8988T (cell line): ENCODE data around the gene FAM163B.

Experiments used
- DNase-seq: peaks from one replicate; pipeline ENCODE4 v3.0.0; 2011

FAM163B gene

DNA sequence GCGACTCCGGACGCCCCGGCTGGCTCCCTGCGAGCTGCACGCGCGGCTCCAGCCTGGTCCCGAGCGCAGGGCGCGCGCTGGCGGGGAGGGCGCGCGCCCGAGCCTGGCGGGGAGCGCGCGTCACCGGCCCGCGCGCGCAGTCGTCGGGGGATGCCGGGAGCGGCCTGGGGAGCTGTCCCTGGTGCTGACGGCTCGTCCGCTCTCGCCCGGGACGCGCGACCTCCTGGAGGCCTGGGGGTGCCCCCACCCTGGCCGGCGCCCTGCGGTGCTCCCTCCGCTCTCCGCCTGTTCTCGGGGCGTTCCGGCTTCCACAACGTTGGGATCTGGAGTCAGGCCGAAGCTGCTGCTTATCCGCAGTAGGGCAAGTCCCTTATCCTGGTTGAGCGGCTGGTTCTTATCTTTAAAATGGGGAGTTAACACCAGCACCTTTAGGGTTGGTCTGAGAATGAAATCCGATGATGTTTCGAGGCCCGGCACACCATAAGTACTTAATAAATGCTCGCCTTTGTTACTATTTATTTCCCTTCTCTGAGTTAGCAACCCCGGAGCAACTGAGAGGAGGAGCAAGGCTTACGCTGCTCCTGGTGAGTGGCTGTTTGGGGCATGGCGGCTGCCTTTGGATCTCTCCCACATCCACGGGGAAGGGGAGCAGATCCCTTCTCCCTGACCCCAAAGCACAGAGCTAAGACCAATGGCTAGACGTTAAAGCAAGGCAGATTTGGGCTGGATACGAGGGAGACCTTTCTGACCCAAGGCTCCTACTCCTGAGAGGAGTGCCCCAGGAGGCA, at the start of gene FAM163B:
TSS of gene FAM163B (minus strand) at position 79 of the 788 bp plus-strand sequence. CDS start 29,166 bp downstream, outside the sequence.
- no peak for DNase-seq

DNA sequence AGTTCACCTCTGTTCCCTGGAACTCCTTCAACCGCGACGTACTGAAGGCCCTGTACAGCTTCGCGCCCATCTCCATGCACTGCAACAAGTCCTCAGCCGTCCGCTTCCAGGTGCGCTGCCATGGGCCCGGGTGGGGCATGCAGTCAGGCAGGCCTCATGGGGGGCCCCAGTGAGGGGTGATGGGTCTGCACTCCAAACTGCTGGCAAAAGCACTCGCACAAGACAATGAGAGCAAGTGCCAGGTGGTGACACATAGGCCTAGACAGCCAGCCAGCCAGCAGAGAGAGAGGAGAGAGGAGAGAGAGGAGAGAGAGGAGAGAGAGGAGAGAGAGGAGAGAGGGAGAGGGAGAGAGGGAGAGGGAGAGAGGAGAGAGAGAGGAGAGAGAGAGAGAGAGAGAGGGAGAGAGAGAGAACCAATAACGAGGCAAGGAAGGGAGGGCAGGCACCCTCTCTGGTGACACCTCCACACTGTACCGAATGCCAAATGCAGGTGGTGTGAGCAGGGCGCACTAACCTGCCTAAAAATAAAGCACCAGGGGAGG, 48.0 kb upstream of the FAM163B start:
- no peak for DNase-seq

DNA sequence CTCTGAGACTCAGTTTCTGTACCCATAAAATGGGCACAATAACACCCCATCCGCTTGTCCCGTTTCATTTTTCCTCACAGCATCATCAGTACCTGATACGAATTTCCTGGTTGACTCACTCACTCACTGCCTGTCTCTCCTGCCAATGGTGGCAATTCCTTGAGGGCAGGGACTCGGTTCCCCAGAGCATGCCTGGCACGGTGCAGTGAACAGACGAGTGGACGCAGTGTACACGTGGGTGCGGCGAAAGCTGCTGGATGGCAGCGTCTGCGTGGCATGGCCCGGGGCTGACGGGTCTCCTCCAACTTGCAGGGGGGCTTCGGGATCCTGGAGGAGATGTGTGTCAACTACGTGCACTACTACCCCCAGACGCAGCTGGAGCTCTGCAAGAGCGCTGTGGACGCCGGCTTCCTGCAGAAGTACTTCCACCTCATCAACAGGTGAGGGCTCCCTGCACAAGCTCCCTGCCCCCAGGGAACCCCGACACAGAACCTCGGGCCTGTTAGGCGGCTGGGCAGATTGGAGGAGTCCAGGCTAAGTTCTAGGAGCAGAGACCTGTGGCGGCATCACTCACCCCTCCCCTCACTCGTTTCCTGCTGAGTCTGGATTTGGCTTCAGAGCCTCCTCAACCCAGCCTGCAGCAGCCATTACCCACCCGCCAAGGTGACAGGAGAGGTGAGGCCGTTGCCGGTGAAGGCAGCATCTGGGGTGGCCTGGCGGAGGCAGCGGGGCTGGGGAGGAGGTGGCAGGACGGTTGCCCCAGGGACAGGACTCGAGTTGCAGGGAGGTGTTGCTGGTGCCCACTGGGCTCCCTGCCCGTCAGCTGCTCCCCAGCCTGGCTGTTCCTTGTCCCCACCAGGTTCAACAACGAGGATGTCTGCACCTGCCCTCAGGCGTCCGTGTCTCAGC, 47.3 kb upstream of the FAM163B start:
- no peak for DNase-seq

DNA sequence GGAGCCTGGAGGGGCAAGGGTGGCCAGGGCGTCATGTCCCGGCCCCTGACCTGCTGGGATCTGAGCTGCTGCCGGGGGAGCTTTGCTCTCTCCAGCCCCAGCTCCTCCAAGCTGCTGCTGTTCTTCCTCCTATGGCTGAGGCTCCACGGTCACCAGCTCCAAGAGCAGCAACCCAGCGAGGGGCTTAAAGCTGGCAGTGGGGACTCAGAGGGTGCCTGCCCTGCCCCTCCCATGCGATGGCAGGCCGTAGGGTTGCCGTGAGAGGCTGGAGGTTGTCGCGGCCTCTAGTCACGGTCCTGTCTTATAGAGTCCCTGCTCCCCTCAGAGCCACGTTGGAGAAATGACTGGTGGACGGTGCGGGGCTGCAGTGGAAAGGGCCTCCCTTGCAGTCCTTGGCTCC, 46.5 kb upstream of the FAM163B start:
- DNase-seq: no peak

DNA sequence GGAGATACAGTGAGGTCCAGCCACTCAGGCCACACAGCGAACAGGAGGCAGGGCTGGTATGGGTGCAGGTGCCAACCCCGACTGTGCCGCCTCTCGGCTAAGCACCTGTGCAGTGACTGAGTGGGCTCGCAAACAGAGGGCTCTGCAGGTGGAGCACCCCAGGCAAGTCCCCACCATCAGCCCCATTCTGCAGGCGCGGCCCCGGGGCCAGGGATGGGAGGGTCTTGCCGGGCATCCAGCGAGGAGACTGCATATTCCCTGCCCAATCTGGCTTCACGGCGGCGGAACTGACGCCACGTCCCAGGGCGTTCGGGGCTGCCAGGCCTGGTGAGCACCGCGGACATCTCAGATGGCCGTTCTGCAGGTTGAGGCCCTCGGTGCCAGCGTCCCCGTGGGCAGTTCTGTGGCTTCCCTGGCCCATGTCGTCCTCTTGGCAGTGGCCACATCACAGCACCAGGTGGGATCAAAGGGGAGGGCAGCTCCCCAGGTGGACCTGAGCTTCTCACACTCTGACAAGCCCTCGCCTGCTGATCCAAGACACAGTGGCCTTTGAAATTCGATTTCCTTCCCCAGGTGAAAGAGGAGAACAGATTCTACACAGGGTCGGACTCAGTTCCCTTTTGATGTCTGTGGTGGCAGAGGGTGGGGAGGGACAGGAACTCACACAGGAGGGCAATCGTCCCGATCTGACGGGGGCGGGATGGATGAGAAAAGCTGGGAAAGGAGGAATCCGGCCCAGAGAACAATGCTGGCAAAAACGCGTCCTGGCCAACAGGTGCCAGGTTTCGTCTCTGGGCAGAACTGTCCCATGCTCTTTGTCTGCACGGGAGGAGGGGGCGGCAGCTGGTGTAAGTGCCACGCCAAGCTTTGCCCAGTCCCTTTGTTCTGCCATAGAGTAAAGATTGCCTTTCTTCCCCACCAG, 45.8 kb upstream of the FAM163B start:
- no peak for DNase-seq

DNA sequence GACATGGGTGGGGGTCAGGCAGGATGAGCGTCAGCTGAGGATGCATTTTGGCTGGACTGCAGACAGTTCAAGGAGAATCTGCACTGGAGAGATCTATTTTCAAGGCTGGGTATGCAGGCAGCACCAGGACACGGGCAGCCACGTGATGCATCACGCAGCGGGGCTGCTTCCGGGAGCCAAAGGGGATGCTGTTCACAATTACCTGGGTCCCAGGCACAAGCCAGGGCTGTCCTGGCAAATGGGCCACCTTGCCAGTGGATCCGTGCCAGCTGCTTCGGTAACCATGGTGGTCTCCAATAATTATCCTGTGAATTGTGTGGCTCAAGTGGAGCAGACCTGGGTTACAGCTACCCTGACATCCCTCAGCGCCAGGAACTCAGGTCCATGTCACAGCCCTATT, 44.4 kb upstream of the FAM163B start:
- no peak for DNase-seq

DNA sequence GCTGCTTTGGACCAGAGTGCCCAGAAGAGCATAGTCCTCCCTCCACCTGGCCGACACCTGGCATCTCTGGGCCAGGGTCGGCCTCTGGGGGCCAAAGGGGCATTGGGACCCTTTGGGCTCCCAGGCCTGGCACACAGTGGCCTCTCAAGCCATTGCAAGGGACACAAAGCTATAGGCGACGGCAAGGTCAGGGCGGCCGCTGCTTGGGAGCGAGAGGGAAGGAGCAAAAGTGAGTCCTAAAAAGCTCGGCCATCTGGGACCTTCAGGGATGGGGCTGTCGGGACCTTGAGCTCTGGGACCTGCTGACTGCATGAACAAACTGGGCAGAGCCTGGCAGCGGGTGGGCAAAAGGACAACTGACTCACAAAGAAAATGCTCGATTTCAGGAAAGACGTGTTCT, 40.8 kb upstream of the FAM163B start:
- no peak for DNase-seq

DNA sequence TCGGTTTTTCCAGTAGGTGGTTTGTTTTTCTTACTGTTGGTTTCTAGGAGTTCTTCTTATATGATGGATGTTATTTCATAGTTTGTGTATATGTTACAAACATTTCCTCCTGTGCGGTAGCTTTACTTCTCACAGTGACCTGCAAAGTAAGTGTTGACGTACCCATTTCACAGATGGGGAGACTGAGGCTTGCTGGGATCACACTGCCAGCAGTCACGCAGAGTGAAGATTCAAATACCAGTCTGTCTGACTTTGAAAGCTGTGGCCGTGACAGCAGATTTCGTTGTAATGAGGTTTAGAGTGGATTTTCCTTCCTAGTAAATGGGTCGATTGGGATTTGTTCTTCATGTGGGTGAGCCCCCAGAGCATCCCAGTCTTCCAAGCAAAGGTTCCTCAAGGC, 40.0 kb upstream of the FAM163B start:
- no peak for DNase-seq

DNA sequence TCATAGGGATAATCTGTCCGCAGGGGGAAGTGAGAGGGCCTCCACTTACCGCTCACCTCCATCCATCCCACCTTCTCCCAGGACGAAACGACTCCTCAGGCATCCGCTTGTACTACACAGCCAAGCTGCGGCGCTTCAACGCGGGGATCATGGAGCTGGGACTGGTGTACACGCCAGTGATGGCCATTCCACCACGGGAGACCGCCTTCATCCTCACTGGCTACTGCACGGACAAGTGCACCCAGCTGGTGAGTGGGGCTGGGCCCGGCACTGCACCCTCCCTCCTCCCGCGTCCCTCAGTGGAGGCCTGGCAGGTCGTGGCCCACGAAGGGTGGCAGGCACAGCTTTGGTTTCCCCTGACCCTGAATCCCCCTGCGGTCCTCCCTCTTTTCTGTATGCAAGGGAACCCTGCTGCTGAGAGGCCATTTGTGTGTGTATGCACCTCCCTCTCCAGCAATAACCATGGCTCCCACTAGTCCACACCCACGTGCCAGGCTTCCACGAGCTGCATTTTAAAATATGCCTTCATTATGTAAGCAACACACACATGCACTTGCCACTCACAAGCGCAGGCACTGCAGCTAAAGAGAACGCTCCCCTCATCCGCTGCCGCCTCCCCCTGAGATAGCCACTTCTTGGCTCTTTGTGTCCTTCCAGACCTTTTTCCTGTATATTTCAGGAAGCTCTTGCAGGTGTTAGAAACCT, 38.7 kb upstream of the FAM163B start:
- DNase-seq: no peak

DNA sequence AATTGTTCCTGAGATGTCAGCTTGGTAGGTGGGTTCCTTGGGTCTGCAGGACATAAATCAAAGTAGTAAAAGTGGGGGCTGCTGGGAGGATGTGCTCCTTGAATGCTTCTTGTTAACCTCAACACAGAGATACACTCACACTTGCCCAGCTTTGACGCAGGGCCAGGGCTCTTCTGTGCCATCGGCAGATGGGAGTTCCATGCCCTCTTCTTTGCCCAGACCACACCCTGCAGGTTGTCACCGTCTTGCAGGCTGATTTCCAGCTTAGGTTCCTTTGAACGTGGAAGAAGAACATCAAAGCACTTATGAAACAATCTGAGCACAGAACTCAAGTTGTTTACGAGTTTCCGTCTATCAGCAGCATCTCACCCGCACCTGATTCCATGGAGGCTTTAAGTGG, 38.0 kb upstream of the FAM163B start:
- DNase-seq: no peak

DNA sequence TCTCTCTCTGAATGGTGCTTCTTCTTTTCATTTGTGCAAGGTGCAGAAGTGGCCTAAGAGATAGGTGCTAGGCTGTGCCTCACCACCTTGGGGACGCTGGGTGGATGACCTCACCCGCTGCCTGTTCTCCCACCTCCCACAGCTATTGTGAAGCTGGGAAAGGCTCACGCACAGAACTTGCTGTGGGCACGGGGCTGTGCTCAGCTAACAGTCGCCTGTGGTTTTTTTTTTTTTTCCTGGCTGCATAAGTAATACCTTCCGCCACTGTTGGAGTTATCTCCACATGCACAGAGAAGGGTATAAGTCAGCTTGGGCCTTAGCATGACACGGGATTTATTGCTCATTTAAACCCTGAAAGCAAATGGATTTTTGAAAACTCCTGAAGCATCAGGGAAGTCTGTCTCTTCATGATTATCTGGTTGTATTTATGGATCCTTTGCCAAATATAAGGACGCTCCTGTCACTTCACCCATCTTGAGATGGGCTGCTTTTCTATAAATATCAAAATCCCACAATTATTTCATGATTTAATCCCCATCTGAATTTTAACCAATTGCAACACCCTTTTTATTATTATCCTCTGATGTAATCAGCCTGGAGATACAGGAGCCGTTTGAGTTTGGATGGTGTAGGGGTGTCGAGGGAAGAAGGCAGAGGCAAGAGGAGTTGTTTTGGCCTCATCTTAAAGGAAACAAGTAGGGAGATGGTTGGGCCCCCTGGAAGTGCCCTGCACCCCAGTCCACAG, 36.0 kb upstream of the FAM163B start:
- DNase-seq: no peak

DNA sequence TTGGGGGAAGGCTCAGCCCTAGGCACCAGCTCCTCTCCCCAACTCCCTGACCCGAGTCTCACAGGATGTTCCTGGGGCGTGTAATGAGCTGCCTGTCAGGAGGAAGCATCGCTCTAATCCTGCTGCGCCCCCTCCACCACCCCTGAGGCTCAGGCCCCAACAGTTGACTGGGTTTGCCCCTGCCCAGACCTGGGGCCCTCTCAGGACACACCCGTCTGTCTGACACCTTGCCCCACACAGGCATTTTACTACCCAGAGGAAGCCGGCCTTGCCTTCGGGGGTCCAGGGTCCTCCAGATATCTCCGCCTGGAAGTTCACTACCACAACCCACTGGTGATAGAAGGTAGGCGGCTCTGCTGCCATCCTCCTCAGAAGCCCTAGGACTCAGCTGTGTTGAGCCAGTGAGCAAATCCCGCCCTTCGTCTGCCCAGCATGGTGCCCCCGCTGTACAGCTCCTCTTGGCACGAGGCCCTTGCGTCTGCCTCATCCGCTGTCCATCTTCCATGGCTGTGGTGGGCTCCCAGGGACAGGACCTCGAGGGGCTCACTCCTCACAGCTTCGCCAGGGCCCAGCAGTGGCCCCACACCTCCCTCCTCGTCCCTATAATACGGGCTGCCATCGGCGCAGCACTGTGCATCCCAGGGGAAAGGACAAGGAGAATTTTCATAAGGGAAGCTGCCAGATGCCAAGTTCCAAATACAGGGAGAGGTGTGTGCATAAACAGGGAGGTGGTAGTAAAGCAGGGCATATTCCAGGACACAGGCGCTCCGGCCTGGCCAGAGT, 35.0 kb upstream of the FAM163B start:
- no peak for DNase-seq

DNA sequence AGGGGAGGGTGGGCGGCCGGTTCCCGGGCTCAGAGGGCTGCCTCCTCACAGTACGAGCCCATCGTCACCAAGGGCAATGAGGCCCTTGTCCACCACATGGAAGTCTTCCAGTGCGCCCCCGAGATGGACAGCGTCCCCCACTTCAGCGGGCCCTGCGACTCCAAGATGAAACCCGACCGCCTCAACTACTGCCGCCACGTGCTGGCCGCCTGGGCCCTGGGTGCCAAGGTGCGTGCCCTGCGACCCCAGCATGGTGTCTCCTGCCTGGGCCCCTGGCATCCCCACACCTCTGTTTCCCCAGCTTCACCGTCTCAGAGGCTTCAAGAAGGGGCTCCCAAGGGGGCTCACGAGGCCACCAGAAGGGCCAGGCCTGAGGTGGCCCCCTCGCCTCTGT, 34.2 kb upstream of the FAM163B start:
- no peak for DNase-seq

DNA sequence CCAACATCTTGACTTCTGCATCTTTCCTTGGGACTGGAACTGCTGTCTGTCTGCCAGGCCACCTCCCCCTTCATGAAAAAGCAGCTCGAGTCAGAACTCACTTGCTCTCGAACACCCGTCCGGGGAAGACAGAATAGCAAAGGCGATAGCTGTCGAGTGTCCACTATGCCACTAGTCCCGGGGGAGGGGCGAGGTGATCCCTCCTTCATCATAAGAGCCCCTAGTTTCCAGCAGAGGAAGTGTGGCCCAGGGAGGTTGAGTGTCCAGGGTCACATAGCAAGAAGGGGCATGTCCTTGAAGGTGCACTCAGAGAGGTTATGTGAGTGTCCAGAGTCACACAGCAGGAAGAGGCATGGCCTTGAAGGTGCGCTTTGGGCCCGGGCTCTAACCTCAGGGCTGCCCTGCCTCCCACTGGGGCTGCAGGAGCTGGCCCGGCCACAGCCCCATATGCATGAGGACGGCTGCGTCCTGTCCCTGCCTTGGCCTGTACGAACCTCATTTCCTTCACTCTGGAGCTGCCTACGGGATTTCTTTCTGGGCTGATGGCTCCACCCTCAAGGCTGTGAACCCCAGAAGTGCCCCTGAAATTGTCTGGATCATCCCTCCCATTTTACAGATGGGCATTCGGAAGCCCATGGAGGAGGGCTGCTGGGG, 33.6 kb upstream of the FAM163B start:
- no peak for DNase-seq

DNA sequence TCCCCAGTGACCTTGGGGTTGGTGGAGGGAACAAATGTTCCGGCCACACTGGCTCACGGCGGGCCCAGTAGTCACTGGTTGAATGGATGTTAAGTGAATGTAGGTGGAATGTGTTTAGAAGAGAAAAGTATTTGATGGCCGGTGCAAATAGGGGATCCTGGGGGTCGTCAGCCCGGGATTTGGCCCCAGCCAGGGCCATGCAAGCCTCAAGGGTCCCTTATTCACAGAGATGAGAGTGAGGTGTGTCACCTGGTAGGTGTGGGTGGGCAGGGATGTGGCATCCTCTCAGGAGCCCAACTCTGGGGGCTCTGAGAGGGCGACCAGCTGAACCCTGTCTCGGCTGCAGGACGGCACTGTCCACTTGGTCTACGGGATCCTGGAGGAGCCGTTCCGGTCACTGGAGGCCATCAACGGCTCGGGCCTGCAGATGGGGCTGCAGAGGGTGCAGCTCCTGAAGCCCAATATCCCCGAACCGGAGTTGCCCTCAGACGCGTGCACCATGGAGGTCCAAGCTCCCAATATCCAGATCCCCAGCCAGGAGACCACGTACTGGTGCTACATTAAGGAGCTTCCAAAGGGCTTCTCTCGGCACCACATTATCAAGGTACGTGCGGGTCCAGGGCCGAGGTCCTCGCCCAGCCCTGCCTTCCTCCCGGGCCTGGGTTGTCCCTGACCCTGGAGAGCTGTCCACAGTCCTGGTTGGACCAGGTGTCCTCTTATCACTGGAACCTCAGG, 32.8 kb upstream of the FAM163B start:
- no peak for DNase-seq

DNA sequence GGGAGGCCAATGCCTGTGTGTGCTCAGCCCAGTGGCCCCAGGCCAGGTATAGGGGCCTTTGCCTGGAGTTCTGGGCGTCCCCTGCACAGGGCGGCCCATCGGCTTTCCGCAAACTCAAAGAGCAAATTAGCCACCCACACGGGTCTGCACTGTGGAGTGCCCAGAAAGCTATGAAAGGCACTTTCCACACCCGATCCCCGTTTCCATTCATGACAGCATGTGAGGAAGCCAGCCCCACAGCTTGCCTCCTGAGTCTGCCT, 32.1 kb upstream of the FAM163B start:
- no peak for DNase-seq

DNA sequence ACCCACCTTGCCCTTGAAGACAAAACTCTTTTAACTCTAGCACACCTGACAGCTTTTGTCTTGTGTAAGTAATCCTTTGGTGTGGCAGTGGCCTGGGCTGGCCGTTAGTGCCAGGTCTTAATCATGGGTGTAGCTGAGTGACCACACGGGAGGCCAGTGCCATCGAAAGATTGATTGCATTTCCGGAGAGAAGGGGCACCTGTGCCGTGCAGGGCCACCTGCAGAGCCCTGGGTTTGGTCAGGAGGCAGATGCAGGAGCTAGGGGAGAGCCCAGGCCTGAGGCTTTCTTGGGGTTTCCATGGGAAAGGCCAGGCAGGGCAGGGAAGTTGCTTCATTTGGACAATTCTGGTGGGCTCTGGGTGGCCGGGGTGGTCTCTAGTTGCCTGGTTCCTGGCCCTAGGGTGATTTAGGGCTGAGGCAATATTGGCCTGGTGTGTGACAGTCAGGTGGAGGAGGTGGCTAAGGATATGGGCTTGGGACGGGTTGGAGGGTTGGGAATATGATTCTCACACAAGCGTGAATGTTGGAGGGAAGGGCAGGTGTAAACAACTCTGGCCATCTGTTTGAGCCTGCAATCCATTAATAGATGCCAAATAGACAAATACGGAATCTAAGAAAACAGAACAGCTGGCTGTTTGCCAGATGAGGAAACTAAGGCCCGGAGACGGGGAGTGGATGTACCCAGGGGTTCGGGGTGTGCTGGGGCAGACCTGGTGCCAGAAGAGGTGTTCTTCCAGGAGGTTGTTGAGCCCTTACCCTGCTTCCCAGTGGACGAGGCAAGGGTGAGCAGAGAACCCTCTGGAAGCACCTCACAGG, 31.6 kb upstream of the FAM163B start:
- DNase-seq: no peak

DNA sequence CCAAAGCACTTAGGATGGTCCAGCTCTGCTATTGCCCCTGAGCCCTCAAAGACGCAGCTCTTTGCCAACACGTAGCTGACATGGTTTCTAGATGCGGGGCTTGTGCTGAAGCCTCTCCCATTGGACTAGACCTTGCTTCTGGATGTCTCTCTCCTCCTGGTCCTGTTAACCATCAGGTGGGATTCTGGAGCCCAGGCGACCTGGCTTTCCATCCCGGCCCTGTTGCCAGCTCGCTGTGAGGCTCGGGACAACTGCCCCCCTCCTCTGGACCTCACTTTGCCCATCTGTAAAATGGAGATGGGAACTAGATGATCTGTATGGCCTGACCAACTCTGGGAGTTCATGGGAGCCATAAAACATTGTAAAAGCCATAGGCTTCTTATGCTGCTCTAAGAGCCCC, 31.0 kb upstream of the FAM163B start:
- no peak for DNase-seq

DNA sequence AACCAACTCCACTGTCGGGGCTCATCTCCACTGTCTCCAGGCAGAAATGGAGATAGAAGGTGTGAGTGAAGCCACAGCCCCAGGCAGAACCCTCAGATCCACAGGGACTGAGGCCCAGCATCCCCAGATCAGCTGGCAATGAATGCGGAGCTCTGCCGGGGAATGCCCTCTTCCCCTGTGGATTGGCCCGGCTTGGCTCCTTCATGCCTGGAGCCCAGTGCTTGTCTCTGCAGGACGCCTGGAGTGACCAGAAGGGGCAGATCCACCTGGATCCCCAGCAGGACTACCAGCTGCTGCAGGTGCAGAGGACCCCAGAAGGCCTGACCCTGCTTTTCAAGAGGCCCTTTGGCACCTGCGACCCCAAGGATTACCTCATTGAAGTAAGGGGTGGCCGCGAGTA, 30.4 kb upstream of the FAM163B start:
- no peak for DNase-seq
